Activated CD4-positive, alpha-beta T cell treated with anti-CD3 and anti-CD28 coated beads for 1 hour (primary cell): Measurements from ENCODE around the gene SND1.
"Not testable (repeated sequence)": the region's sequence is repeated elsewhere in the genome, so short reads cannot be mapped to it uniquely, and the experiment has no call there.

ENCODE experiments used
- DNase-seq: peaks from one replicate; pipeline ENCODE4 v3.0.0-alpha.2; 2020

The SND1 gene

GRCh38 chr7:128082431-128082830 is 430.4 kb downstream of the SND1 start:
- DNase-seq, result no peak

GRCh38 chr7:128084896-128085608 is 433.1 kb downstream of the SND1 start:
- DNase-seq, result no peak

GRCh38 chr7:128090492-128090891 is 438.5 kb downstream of the SND1 start:
- no peak for DNase-seq

- DNase-seq, result no peak
Measured at GRCh38 chr7:128091106-128091505, 439.1 kb downstream of the SND1 start.

- DNase-seq, result no peak
Measured at GRCh38 chr7:128092221-128092620, 440.2 kb downstream of the SND1 start.

GRCh38 chr7:128093614-128094570 is 441.9 kb downstream of the SND1 start:
- no peak for DNase-seq

GRCh38 chr7:128094686-128095085 is 442.7 kb downstream of the SND1 start:
- no peak for DNase-seq

- no peak for DNase-seq
Measured at GRCh38 chr7:128097211-128097731, 445.3 kb downstream of the SND1 start.

GRCh38 chr7:128098629-128099028 is 446.6 kb downstream of the SND1 start:
- DNase-seq, result no peak

- no peak for DNase-seq
Measured at GRCh38 chr7:128099204-128099671, 447.2 kb downstream of the SND1 start.

GRCh38 chr7:128100225-128100948 is 448.4 kb downstream of the SND1 start:
- DNase-seq, result no peak

GRCh38 chr7:128100949-128101713 is 449.1 kb downstream of the SND1 start:
- DNase-seq, result no peak

- no peak for DNase-seq
Measured at GRCh38 chr7:128102490-128103291, 450.7 kb downstream of the SND1 start.

- DNase-seq, result no peak
Measured at GRCh38 chr7:128103498-128104107, 451.6 kb downstream of the SND1 start.

- DNase-seq, result no peak
Measured at GRCh38 chr7:128104108-128104742, 452.2 kb downstream of the SND1 start.

- DNase-seq, result no peak
Measured at GRCh38 chr7:128105228-128106022, 453.4 kb downstream of the SND1 start.

GRCh38 chr7:128106821-128107220 is 454.8 kb downstream of the SND1 start:
- no peak for DNase-seq

GRCh38 chr7:128107516-128107915 is 455.5 kb downstream of the SND1 start:
- DNase-seq, result not testable (repeated sequence)

GRCh38 chr7:128108129-128108528 is 456.1 kb downstream of the SND1 start:
- DNase-seq, result no peak
